Stimulated activated CD4-positive, alpha-beta T cell treated with anti-CD3 and anti-CD28 coated beads, TNF-alpha, amount 100 ng/mL, for 48 hours (primary cell): ENCODE data around the gene TSHZ2.
"Not testable (repeated sequence)": the region's sequence is repeated elsewhere in the genome, so short reads cannot be mapped to it uniquely, and the experiment has no call there.

Source experiments
- DNase-seq, 3 donors: peaks; one replicate each; pipeline ENCODE4 v3.0.0-alpha.2; 2020; ENCODE audit warnings: low read depth in 3 of 3

Gene TSHZ2

GRCh38 chr20:53411891-53412290 is 439.7 kb downstream of the TSHZ2 start:
- DNase-seq = no peak

GRCh38 chr20:53412577-53413185 is 440.5 kb downstream of the TSHZ2 start:
- DNase-seq = no peak

GRCh38 chr20:53413186-53413631 is 441.1 kb downstream of the TSHZ2 start:
- peak in 2 of 3 donors; percentile 10 to 12 for DNase-seq

GRCh38 chr20:53413845-53414244 is 441.7 kb downstream of the TSHZ2 start:
- DNase-seq = not testable (repeated sequence)

- DNase-seq = no peak
Measured at GRCh38 chr20:53419693-53420460, 447.7 kb downstream of the TSHZ2 start.

GRCh38 chr20:53421343-53421742 is 449.2 kb downstream of the TSHZ2 start:
- no peak for DNase-seq

GRCh38 chr20:53422039-53422438 is 449.9 kb downstream of the TSHZ2 start:
- no peak for DNase-seq

- DNase-seq = no peak
Measured at GRCh38 chr20:53423587-53424146, 451.5 kb downstream of the TSHZ2 start.

GRCh38 chr20:53425481-53425880 is 453.3 kb downstream of the TSHZ2 start:
- DNase-seq = no peak

GRCh38 chr20:53425941-53426340 is 453.8 kb downstream of the TSHZ2 start:
- no peak for DNase-seq

GRCh38 chr20:53426766-53427312 is 454.7 kb downstream of the TSHZ2 start:
- DNase-seq = no peak

GRCh38 chr20:53427951-53428350 is 455.8 kb downstream of the TSHZ2 start:
- no peak for DNase-seq

GRCh38 chr20:53428588-53428987 is 456.4 kb downstream of the TSHZ2 start:
- DNase-seq = no peak

- no peak for DNase-seq
Measured at GRCh38 chr20:53428996-53429395, 456.8 kb downstream of the TSHZ2 start.

GRCh38 chr20:53434662-53435061 is 462.5 kb downstream of the TSHZ2 start:
- no peak for DNase-seq

- DNase-seq = not testable (repeated sequence)
Measured at GRCh38 chr20:53436927-53437326, 464.8 kb downstream of the TSHZ2 start.

GRCh38 chr20:53438368-53438767 is 466.2 kb downstream of the TSHZ2 start:
- DNase-seq = no peak

- DNase-seq = no peak
Measured at GRCh38 chr20:53439046-53439445, 466.9 kb downstream of the TSHZ2 start.

GRCh38 chr20:53439616-53440015 is 467.5 kb downstream of the TSHZ2 start:
- no peak for DNase-seq

- no peak for DNase-seq
Measured at GRCh38 chr20:53444401-53445149, 472.4 kb downstream of the TSHZ2 start.

- no peak for DNase-seq
Measured at GRCh38 chr20:53445321-53445731, 473.2 kb downstream of the TSHZ2 start.

- DNase-seq = no peak
Measured at GRCh38 chr20:53445932-53446331, 473.8 kb downstream of the TSHZ2 start.
